COR-L47 (cell line): ENCODE measurements around the gene TSR3.
A peak's percentile ranks its signal among the peaks of the same experiment; 100 is the strongest.

Source experiments
- DNase-seq: peaks from one replicate; lab custom pipeline; 2025; lab: John Stamatoyannopoulos, UW

Gene TSR3

GRCh38 chr16:1351582-1352362, at the start of gene TSR3, which contains the start of gene GNPTG:
Gene TSR3 (minus strand): TSS chr16:1351878. CDS start chr16:1351804, 74 bp downstream.
Gene GNPTG (plus strand): TSS chr16:1351931. CDS start chr16:1351966, 35 bp downstream.
- peak; percentile 79 for DNase-seq

GRCh38 chr16:1401061-1401757, 49.5 kb upstream of the TSR3 start:
- no peak for DNase-seq

GRCh38 chr16:1398826-1399581, 47.3 kb upstream of the TSR3 start:
- DNase-seq: no peak

GRCh38 chr16:1398351-1398750, 46.7 kb upstream of the TSR3 start:
- DNase-seq: no peak

- DNase-seq: no peak
Measured at GRCh38 chr16:1397779-1398178, 46.1 kb upstream of the TSR3 start.

- DNase-seq: no peak
Measured at GRCh38 chr16:1395444-1396031, 43.9 kb upstream of the TSR3 start.

- DNase-seq: no peak
Measured at GRCh38 chr16:1394367-1394951, 42.8 kb upstream of the TSR3 start.

GRCh38 chr16:1393613-1394176, 42.0 kb upstream of the TSR3 start:
- DNase-seq: no peak

GRCh38 chr16:1392826-1393225, 41.1 kb upstream of the TSR3 start:
- no peak for DNase-seq

- DNase-seq: no peak
Measured at GRCh38 chr16:1390239-1390779, 38.6 kb upstream of the TSR3 start.

- no peak for DNase-seq
Measured at GRCh38 chr16:1389762-1390161, 38.1 kb upstream of the TSR3 start.

GRCh38 chr16:1387331-1387730, 35.7 kb upstream of the TSR3 start:
- no peak for DNase-seq

GRCh38 chr16:1385232-1385631, 33.6 kb upstream of the TSR3 start:
- DNase-seq: peak; percentile 92

GRCh38 chr16:1383556-1383955, 31.9 kb upstream of the TSR3 start:
- DNase-seq: no peak

- no peak for DNase-seq
Measured at GRCh38 chr16:1381612-1382406, 30.1 kb upstream of the TSR3 start.

GRCh38 chr16:1380195-1380594, 28.5 kb upstream of the TSR3 start:
- no peak for DNase-seq

GRCh38 chr16:1379304-1380076, 27.8 kb upstream of the TSR3 start:
- peak; percentile 65 for DNase-seq

GRCh38 chr16:1378804-1379303, 27.2 kb upstream of the TSR3 start:
- peak; percentile 18 for DNase-seq

GRCh38 chr16:1378087-1378803, 26.6 kb upstream of the TSR3 start:
- no peak for DNase-seq
